Activated CD4-positive, alpha-beta T cell treated with anti-CD3 and anti-CD28 coated beads, Interleukin-2, amount 50 U/mL, for 16 hours (primary cell): ENCODE measurements around the gene TPM1.

Source experiments
- DNase-seq: peaks from one replicate; pipeline ENCODE4 v3.0.0-alpha.2; 2020

Gene TPM1

DNA sequence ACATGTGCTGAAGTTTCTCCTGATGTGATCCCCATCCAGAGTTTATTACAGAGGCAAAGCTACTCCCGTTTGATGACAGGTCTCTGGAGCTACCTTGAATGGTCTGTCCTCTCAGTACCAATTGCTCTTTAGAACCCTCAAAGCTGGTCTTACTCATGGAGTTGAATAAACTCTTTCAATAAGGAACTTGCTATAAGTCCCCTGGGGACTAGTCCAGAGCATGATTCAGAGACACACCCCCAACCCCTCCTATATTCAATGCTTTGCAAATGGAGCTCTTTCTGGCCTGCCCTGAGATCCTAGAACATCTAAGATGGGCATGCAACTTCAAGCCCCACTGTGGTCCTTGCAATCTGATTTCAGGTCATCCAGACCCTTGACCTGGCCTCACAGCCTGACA is 23.9 kb upstream of the TPM1 start:
- DNase-seq = no peak

GRCh38 chr15:63019511-63020109 is 22.9 kb upstream of the TPM1 start:
- no peak for DNase-seq

- DNase-seq = no peak
Measured at GRCh38 chr15:63020128-63020527, 22.4 kb upstream of the TPM1 start.

DNA sequence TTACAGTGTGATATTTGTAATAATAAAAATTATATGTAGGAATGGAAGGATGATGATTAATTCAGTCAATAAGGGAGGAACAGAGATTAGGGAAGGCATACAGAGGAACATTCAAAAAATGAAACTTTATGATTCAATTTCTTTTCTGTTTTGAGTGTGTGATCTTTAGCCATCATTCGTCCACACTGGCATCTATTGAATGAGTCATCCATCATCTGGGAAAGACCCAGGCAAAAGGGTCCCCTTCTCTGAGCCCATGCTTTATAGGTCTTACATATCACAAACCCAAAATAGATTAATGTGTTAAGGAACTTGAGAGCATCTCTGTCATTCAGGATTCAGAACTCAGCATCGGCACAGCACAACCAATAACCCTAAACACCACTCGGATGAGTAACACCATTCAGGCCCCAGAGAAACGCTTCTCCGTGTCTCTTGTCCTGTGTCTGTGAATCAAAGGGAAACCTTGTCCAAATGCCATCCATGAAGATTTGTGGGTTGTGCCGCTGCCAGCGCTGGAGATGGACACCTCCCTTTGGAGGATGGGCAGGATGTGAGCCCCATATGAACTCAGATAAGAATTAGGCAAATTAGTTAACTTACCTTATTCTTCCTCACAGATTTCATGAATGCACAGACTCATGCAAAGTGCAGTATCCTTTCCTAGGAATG is 21.7 kb upstream of the TPM1 start:
- no peak for DNase-seq

DNA sequence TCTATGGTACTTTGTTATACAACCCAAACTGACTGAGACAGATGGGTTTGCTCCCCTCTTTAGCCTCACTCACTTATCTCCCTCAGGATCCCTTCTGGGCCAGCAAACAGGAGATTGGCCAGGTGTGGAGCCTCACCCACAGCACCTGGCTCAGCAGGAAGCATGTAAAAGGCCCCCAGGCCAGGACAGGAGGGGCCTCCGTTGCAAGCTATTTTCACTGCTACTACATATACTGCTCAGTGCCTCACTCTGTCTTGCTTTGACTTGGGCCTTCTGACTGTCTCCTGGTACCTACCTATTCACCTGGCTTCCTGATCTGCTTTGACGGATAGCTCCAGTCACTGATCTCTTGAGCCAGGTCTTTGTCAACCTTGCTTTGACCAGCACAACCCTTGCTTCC is 20.4 kb upstream of the TPM1 start:
- DNase-seq = no peak

DNA sequence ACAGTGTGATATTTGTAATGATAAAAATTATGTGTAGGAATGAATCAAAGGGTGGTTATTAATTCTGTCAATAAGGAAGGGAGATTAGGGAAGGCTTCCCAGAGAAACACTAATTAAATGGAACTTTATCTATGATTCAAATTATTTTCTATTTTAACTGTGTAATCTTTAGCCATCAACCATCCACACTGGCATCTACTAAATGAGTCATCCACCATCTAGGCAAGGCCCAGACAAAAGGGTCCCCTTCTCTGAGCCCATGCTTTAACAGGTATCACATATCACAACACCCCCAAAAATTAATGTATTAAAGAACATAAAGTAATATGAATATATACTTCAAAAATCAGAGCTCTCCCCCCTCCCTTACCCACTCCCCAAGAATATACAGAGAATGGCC is 19.9 kb upstream of the TPM1 start:
- DNase-seq = no peak

DNA sequence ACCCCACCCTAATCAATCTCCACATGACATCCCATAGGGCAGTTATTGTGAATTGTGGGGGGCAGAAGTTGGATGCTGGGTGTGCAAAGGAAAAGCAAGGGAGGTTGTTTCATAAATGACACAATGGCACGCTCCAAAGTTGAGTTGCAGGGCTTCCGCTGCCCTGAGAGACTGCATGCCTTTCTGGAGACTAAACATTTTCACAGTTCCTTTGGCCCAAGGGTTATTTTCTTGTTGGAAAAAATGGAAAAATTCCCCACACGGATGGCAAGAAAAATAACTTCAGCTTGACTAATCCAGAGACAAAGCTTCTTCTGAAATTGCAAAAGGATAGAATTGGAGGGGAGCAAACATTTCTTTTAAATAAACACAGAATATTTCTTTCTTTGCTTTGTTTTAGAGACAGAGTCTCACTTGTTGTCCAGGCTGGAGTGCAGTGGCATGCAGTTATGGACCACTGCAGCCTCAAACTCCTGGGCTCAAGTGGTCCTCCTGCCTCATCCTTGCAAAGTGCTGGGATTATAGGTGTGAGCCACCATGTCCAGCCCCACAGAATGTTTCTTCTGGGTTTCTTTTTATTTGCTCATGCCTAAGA is 19.1 kb upstream of the TPM1 start:
- no peak for DNase-seq

DNA sequence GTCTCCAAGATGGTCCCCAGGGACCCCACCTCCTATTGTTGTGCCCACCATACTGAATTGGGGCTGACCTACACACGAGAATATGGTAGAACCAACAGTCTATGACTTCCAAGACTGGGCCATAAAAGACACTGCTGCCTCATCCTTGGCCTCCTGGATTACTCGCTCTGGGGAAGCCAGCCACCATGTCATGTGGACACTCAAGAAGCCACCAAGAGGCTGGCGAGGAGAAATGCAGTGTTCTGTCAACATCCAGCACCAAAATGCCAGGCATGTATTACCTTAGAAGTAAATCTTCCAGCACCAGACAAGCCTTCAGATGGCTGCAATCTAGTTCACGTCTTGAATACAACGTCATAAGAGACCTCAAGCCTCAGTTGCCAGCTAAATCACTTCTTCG is 17.1 kb upstream of the TPM1 start:
- DNase-seq = no peak

DNA sequence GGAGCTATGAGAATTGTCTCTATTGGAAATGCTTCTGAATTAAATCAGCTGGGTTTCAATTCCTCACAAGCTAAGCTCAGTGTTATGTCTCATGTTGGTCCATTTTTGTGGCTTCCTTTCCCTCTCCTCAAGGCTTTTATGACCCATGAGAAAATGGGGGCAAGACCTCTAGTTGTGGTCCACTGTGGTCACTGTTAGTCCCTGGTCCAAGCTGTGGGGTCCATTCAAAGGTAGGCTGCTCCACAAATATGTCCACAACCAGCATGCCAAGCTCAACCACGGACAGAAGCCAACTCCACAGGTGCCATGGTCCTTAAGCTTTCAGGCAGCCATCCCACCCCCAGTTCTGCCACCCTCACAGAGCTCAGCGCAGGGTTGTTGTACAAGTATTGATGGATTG is 14.9 kb upstream of the TPM1 start:
- no peak for DNase-seq

- DNase-seq = no peak
Measured at GRCh38 chr15:63028442-63029110, 14.0 kb upstream of the TPM1 start.

DNA sequence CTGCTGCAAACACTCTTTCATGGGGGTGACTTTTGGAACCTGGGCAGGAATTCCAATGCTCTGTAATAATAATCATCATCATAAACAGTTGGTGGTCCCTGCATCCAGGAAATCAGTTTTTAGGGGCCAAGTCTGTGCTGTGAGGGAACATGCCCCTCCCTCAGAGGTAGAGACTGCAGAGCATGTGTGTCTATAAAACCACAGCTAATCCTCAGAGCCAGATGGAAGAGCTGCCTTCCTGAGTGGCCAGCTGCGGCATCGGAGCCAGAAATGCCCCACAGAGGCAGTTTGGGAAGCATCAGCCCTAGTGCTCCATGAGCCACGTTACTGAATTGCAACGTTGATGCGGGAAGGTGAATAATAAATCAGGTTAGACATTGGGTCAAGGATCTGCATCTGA is 12.9 kb upstream of the TPM1 start:
- no peak for DNase-seq

DNA sequence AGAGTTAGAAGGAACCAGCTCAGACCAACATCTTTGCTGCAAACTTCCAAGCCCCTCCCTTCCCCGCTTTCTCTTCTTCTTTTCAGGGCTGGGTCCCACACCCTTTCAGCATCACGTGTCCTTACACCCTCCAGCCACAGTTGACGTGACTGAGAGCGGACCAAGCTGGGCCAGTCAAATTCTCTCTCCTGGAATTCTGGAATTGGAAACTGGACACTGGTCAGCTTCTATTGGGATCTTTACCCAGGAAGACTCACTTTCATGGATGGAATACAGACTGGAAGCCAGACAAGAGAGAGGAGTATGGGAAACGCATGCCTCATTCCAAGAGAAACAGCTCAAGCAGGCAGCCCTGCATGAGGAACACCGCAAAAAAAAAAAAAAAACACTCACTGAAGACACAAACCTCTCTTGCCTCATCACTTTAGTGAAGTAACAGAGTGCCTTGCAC is 12.4 kb upstream of the TPM1 start:
- DNase-seq = no peak

DNA sequence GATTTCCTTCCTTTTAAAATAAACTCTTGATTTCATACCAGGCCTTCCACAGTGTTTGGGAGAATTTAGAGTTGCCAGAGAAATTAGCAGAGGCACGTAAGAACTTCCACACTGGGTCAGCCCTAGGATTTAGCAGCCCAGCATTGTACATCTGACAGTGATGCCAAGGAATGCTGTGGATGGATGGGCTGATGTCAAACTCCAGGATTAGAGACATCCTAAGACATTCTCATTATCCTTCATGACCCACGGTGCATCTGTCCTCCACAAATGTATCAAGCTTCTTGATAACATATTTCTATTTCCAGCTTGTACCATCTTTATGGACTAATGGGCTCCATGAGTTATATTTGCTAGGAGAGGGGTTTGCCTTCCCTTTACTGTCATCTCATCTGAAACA is 8.0 kb upstream of the TPM1 start:
- DNase-seq = no peak

DNA sequence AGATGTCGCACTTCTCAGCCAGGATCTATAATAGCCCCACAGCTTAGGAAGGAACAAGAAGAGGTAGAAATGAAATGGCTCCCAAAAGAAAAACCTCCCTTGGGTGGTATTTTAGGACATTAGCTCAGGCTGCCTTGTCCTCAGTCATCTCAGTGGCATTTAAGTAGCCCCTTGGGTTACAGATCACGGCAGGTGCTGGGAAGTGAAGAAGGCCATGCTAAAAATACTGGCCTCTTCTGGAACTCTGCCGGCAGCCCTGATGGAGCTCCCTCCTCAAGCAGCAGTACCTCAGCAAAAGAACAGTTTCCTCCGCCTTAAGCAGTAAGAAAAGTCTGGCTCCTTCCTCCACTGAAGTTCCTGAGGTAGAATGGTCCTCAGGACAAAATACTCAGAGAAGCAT is 7.3 kb upstream of the TPM1 start:
- no peak for DNase-seq

- DNase-seq = no peak
Measured at GRCh38 chr15:63035977-63036376, 6.6 kb upstream of the TPM1 start.

DNA sequence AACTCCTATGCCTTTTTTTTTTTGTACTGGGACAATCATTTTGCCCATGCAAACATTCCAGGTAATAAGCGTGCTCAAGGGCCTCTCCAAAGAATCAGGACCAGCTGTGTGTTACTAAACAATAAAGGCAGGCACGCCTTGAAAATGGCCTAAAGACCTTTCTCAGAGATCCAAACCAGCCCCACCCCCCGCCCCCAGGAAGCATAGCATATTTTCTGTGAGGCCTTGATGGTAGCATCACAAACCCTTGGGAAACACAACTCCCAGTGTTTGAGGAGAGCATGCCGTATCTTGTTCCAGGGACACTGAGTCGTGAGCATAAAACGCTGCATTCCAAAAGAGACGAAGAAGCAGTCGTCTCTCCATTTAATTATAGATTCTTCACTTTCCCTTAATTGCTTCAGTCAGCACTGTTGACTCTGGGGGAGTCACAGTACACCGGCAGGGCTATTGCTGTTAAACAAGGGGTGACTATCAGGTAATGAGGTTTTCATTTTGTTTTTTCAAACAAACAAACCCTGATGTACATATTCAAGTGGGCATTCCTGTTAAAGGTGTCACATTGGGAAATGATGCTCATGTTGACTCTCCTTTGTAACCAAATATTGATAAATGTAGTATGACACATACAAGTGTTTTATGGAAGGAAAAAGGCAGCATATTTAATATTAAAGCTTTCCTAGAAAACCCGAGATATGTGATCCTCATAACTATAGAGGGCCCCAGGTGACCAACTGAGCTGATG is 4.4 kb upstream of the TPM1 start:
- no peak for DNase-seq

DNA sequence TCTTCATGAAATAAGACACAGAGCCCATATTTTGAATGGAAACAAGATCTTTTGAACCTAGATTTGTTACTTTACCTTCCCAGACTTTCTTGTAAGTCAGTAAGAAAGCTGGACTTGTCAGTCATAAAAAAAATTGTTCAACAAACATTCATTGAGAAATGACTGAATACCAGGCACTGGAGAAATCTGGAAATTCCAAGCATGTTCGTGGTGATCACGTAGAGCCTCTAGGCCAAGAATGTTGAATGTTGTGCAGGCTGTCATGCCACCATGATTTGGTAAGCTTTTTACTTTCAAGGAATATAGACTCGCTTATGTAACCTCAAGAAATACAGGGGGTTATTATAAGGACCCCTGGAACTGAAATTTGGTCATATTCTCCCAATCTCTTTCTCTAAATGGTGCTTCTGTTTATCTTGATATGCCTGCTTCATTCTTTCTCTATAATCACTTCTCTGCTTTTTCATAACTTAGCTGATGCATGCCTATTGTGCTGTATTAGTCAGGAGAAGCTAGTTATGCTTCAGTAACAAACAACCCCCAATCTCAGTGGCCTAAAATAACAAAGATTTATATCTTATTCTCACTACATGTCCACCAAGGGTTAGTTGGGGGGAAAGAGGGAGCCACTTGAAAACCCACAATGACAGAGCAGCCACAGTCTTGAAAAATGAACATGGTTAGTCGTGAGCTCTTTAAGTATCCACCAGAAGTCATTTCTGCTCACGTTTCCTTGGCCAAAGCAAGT is 3.4 kb upstream of the TPM1 start:
- no peak for DNase-seq

GRCh38 chr15:63039811-63040210 is 2.7 kb upstream of the TPM1 start:
- DNase-seq = no peak

GRCh38 chr15:63040509-63040908 is 2.0 kb upstream of the TPM1 start:
- no peak for DNase-seq

- DNase-seq = no peak
Measured at GRCh38 chr15:63040954-63041353, 1.6 kb upstream of the TPM1 start.

- no peak for DNase-seq
Measured at GRCh38 chr15:63041402-63041973, 1.1 kb upstream of the TPM1 start.

DNA sequence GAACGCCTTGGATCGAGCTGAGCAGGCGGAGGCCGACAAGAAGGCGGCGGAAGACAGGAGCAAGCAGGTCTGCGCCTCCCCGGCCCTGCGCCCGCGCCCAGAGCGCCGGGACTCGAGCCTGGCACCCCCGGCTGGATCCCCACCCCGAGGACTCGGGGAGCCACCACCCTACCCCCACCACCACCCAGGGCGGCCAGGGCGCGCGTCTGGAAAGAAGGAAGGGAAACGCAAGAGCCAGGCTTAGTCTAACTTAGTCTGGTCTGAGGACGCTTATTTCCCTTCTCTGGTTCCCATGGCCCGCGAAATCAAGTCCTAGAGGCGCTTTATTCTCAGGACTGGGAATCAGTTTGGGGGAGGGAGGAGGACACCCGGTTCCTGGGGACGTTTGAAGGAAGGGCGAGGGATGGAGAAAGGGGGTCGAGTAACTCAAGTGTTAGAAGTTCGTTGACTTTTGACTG is 359 bp downstream of the TPM1 start:
- DNase-seq = no peak
